Left lung (tissue), 10 donors: ENCODE results near the gene TOMM22. TPM values are rescaled to one million over a fixed set of nuclear protein-coding genes. Genes with fewer than 3 reads are reported as not detected.

ENCODE experiments used
- ATAC-seq: fragments of 200-7000 bp; cut with Tn5 transposase; one replicate; pipeline ENCODE4 v1.9.1; 2020; ENCODE audit warnings: moderate library complexity
- DNase-seq, 4 donors: peaks; one replicate each; pipeline ENCODE4 v3.0.0-alpha.2; 2013 to 2020
- H3K27ac ChIP-seq, 2 donors: fragments of 200-600 bp; sonication (generic) in 1 of 2; one replicate each; pipeline versions ENCODE4 v1.5.0 to v1.8.0; 2020 to 2021
- H3K27me3 ChIP-seq, 2 donors: fragments of 200-600 bp; sonication (generic) in 1 of 2; one replicate each; pipeline versions ENCODE4 v1.5.0 to v1.8.0; 2020 to 2021
- H3K36me3 ChIP-seq, 2 donors: fragments of 200-600 bp; sonication (generic) in 1 of 2; one replicate each; pipeline versions ENCODE4 v1.5.0 to v1.8.0; 2020 to 2021
- H3K4me1 ChIP-seq, 2 donors: fragments of 200-600 bp; one replicate each; pipeline ENCODE4 v1.8.0; 2021
- H3K4me3 ChIP-seq, 2 donors: fragments of 200-600 bp; sonication (generic) in 1 of 2; one replicate each; pipeline versions ENCODE4 v1.5.0 to v1.8.0; 2020 to 2021; ENCODE audit warnings: mild to moderate bottlenecking in 1 of 2
- H3K9me3 ChIP-seq, 2 donors: fragments of 200-600 bp; sonication (generic) in 1 of 2; one replicate each; pipeline versions ENCODE4 v1.5.0 to v1.8.0; 2020 to 2021
- intact Hi-C, 2 donors: fragments of 100-400 bp; cut with DNase I; formaldehyde crosslinking; loops; one replicate each; pipeline versions ENCODE4 v1.11.2 to v1.14.2; 2022
- polyA plus RNA-seq, 6 donors: library from polyadenylated mRNA; unstranded; fragments of 120-200 nt; gene quantifications; one replicate each; pipeline ENCODE4 v1.2.1, GENCODE V29; 2013; ENCODE audit not compliant: insufficient read length in 6 of 6
- total RNA-seq, 2 donors: library from RNA; stranded (reverse); fragmentation: NEBNext Ultra II Directional; extraction: Animal tissue kit (Norgen Biotek cat#: 25700); gene quantifications; one replicate each; pipeline ENCODE4 v1.2.1, GENCODE V29; 2021
- TF ChIP-seq, protein P1 (sequence below), 2 donors: fragments of 200-600 bp; sonication (generic) in 1 of 2; IDR thresholded peaks; one replicate each; pipeline versions ENCODE4 v1.5.0 to v1.8.0; 2021; ENCODE audit warnings: antibody characterized with exemption in 2 of 2
- donor health status: DM: no; HTN: yes; CAD: no.
- donor health status: DM: no; HTN: no; CAD: no.

The TOMM22 gene
- total and polyA plus RNA-seq, 8 donors, result 54.3 to 91.3 (median 79.6) TPM

GRCh38 chr22:38716826-38717225 is 35.1 kb downstream of the TOMM22 start:
- TF ChIP-seq, protein P1, sequence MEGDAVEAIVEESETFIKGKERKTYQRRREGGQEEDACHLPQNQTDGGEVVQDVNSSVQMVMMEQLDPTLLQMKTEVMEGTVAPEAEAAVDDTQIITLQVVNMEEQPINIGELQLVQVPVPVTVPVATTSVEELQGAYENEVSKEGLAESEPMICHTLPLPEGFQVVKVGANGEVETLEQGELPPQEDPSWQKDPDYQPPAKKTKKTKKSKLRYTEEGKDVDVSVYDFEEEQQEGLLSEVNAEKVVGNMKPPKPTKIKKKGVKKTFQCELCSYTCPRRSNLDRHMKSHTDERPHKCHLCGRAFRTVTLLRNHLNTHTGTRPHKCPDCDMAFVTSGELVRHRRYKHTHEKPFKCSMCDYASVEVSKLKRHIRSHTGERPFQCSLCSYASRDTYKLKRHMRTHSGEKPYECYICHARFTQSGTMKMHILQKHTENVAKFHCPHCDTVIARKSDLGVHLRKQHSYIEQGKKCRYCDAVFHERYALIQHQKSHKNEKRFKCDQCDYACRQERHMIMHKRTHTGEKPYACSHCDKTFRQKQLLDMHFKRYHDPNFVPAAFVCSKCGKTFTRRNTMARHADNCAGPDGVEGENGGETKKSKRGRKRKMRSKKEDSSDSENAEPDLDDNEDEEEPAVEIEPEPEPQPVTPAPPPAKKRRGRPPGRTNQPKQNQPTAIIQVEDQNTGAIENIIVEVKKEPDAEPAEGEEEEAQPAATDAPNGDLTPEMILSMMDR (IDR thresholded peaks at IDR 0.05), result no peak
- DNase-seq (peak in 1 of 4 donors; percentile 43), ATAC-seq (no peak)
- H3K27ac ChIP-seq, result no peak overlapping the region
- intact Hi-C loops, result no loop called here
- H3K4me1 ChIP-seq, result peaks cover 12 to 55% of the 10 kb centered on the region in 2 donors
- H3K4me3 ChIP-seq, result no peak overlapping the region
- H3K9me3 ChIP-seq, result no peaks in the 10 kb centered on the region
- no peaks in the 10 kb centered on the region for H3K27me3 ChIP-seq
- H3K36me3 ChIP-seq, result peaks cover 0 to 60% of the 10 kb centered on the region in 2 donors

DNA sequence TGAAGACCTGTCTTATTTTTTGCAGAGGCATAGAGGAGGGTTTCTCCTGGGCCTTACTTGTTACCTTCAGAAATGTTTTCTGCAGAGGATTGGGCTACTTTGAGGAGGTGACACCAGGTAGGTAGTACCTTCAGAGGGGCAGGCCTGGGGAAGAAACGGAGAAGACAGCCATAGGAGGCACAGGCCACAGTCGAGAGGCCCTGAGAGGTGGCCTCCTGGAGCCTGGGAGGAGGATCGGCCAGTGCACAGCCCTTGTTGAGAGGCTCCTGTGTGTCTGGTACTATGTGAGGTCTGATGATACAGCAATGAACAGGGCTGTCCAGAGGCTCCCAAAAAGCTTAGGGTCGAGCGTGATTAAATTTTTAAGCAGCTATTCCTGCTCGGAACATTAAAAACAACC is 35.5 kb downstream of the TOMM22 start:
- no peak overlapping the region for H3K4me3 ChIP-seq
- DNase-seq, result no peak
- H3K4me1 ChIP-seq, result peaks cover 12 to 51% of the 10 kb centered on the region in 2 donors
- no peaks in the 10 kb centered on the region for H3K27me3 ChIP-seq
- intact Hi-C loops, result no loop called here
- H3K27ac ChIP-seq, result no peak overlapping the region
- TF ChIP-seq, protein P1 (IDR thresholded peaks at IDR 0.05), result no peak
- ATAC-seq, result no peak
- H3K9me3 ChIP-seq, result no peaks in the 10 kb centered on the region
- H3K36me3 ChIP-seq, result peaks cover 0 to 65% of the 10 kb centered on the region in 2 donors

DNA sequence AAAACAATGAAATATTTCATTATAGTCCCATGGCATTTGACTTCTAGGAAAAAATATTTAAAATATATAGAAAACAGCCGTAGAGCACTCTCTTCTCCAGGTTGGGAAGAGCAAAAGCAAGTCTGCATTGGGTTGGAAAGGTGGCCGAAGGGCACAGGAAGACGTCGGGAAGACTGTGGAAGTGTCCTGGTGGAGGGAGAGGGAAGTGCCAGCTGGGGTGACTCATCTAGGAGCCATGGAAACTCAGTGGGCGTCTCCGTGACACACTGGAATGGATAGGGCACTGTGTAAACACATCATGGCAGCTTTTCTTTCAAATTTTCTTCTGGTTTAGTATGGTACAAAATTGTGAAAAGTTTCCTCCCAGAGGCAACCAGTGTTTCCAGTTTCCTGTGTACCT is 36.7 kb downstream of the TOMM22 start:
- Histone ChIP-seq H3K4me3 (no peak overlapping the region), H3K4me1 (peaks cover 12 to 39% of the 10 kb centered on the region in 2 donors), H3K27ac (peak overlapping the region; percentile 44 to 60), H3K36me3 (peaks cover 0 to 76% of the 10 kb centered on the region in 2 donors), H3K27me3 (no peaks in the 10 kb centered on the region), H3K9me3 (no peaks in the 10 kb centered on the region)
- peak in 1 of 4 donors; percentile 74 for DNase-seq
- peak; percentile 96 for ATAC-seq
- intact Hi-C loops, result no loop called here
- TF ChIP-seq, protein P1 (IDR thresholded peaks at IDR 0.05), result peak; percentile 58 to 79

GRCh38 chr22:38719196-38719595 is 37.4 kb downstream of the TOMM22 start:
- Histone ChIP-seq H3K9me3 (no peaks in the 10 kb centered on the region), H3K36me3 (peaks cover 0 to 84% of the 10 kb centered on the region in 2 donors), H3K4me1 (peaks cover 9 to 31% of the 10 kb centered on the region in 2 donors), H3K27ac (peak overlapping the region; percentile 44 to 60), H3K4me3 (no peak overlapping the region), H3K27me3 (no peaks in the 10 kb centered on the region)
- DNase-seq (no peak), ATAC-seq (no peak)
- intact Hi-C loops, result no loop called here
- TF ChIP-seq, protein P1 (IDR thresholded peaks at IDR 0.05), result no peak

GRCh38 chr22:38720350-38720749 is 38.6 kb downstream of the TOMM22 start:
- ATAC-seq, result no peak
- no peaks in the 10 kb centered on the region for H3K27me3 ChIP-seq
- H3K27ac ChIP-seq, result no peak overlapping the region
- no peak overlapping the region for H3K4me3 ChIP-seq
- intact Hi-C loops, result no loop called here
- DNase-seq, result no peak
- TF ChIP-seq, protein P1 (IDR thresholded peaks at IDR 0.05), result no peak
- no peaks in the 10 kb centered on the region for H3K9me3 ChIP-seq
- peaks cover 9 to 20% of the 10 kb centered on the region in 2 donors for H3K4me1 ChIP-seq
- peaks cover 0 to 93% of the 10 kb centered on the region in 2 donors for H3K36me3 ChIP-seq
